OCI-LY1 (cell line): ENCODE measurements around the gene TNP1.

Experiments
- H2AFZ ChIP-seq: fragments of 200-600 bp; sonication (generic), shearing (Covaris generic); 2 replicates; pipeline ENCODE4 v1.6.0; 2014; ENCODE audit warnings: antibody characterized with exemption, mild to moderate bottlenecking, low read length
- H3F3A ChIP-seq: fragments of 200-600 bp; sonication (generic), shearing (Covaris generic); 2 replicates; pipeline ENCODE4 v1.6.0; 2014; ENCODE audit warnings: mild to moderate bottlenecking, antibody characterized with exemption, low read length, moderate library complexity; ENCODE audit not compliant: insufficient read depth
- H3K27ac ChIP-seq: fragments of 200-600 bp; sonication (generic); 2 replicates; pipeline ENCODE4 v1.5.1; 2014; ENCODE audit warnings: low read length, mixed run types, mild to moderate bottlenecking, low read depth; ENCODE audit not compliant: poor library complexity, severe bottlenecking
- H3K27me3 ChIP-seq: fragments of 200-600 bp; sonication (generic); 2 replicates; pipeline ENCODE4 v1.6.0; 2014; ENCODE audit warnings: antibody characterized with exemption, mild to moderate bottlenecking, low read length, moderate library complexity; ENCODE audit not compliant: insufficient read depth
- H3K36me3 ChIP-seq: fragments of 200-600 bp; sonication (generic); 2 replicates; pipeline ENCODE4 v1.6.1; 2014; ENCODE audit warnings: mild to moderate bottlenecking, antibody characterized with exemption, low read length, moderate library complexity, mixed read lengths; ENCODE audit not compliant: insufficient read depth
- H3K4me1 ChIP-seq: fragments of 200-600 bp; sonication (generic); 2 replicates; pipeline ENCODE4 v1.5.1; 2014; ENCODE audit warnings: mild to moderate bottlenecking, low read length, moderate library complexity; ENCODE audit not compliant: insufficient read depth, severe bottlenecking
- H3K4me2 ChIP-seq: fragments of 200-600 bp; sonication (generic), shearing (Covaris generic); 2 replicates; pipeline ENCODE4 v1.6.1; 2014; ENCODE audit warnings: low read length
- H3K4me3 ChIP-seq: fragments of 200-600 bp; sonication (generic); 2 replicates; pipeline ENCODE4 v1.5.1; 2014; ENCODE audit warnings: low read length, low read depth, mild to moderate bottlenecking, mixed read lengths; ENCODE audit not compliant: poor library complexity, severe bottlenecking
- H3K79me2 ChIP-seq: fragments of 200-600 bp; shearing (Covaris generic); 2 replicates; pipeline ENCODE4 v1.6.1; 2016; ENCODE audit warnings: mixed run types, low read length, mixed read lengths; ENCODE audit not compliant: insufficient read depth
- H3K9ac ChIP-seq: fragments of 200-600 bp; sonication (generic), shearing (Covaris generic); 2 replicates; pipeline ENCODE4 v1.6.1; 2014; ENCODE audit warnings: mild to moderate bottlenecking, low read length, mixed read lengths
- H3K9me2 ChIP-seq: fragments of 200-600 bp; sonication (generic), shearing (Covaris generic); 2 replicates; pipeline ENCODE4 v1.6.1; 2014; ENCODE audit warnings: low read depth, mild to moderate bottlenecking, low read length, mixed read lengths
- H3K9me3 ChIP-seq: fragments of 200-600 bp; shearing (Covaris generic); 2 replicates; pipeline ENCODE4 v1.6.1; 2014; ENCODE audit warnings: low read length, mixed read lengths
- H4K20me1 ChIP-seq: fragments of 200-600 bp; sonication (generic), shearing (Covaris generic); 2 replicates; pipeline ENCODE4 v1.6.0; 2016; ENCODE audit warnings: mild to moderate bottlenecking, low read length; ENCODE audit not compliant: insufficient read depth
- EZH2 ChIP-seq: fragments of 200-600 bp; sonication (generic), shearing (Covaris generic); IDR thresholded peaks from 2 replicates; pipeline ENCODE4 v1.8.0; 2017; ENCODE audit warnings: borderline replicate concordance, mixed run types, mild to moderate bottlenecking, antibody characterized with exemption, low read length, moderate library complexity, mixed read lengths
- TF ChIP-seq, protein P1 (sequence below): fragments of 200-600 bp; sonication (generic), shearing (Covaris generic); IDR thresholded peaks from 2 replicates; pipeline ENCODE4 v1.5.1; 2017; ENCODE audit warnings: mild to moderate bottlenecking, antibody characterized with exemption, low read length, moderate library complexity, mixed read lengths

The TNP1 gene

DNA sequence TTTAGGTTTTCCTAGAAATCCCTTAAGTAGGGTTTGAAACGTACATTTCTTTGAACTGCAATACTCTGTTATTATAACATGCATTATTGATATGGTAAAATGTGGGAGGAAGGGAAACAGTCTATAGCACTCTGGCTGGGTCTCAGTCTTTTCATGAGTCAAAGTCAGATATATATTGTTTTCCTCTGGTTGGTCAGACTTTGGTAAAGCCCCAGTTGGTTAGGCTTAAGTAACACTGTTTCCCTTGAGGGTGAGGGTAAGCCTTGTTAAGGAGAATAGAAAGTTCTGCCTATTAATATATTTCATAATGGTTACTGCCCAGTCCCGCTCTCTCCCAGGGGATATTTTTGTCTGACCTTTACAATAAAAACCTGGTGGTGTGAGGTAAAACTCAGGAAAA lies 44.7 kb upstream of the TNP1 start:
- no peaks in the 10 kb centered on the region for H3K27me3 ChIP-seq
- H3F3A ChIP-seq = no peaks in the 10 kb centered on the region
- H4K20me1 ChIP-seq = no peaks in the 10 kb centered on the region
- H3K9me3 ChIP-seq = no peaks in the 10 kb centered on the region
- H3K4me2 ChIP-seq = no peak overlapping the region
- H2AFZ ChIP-seq = no peak overlapping the region
- H3K4me1 ChIP-seq = no peaks in the 10 kb centered on the region
- H3K4me3 ChIP-seq = no peak overlapping the region
- H3K9me2 ChIP-seq = no peaks in the 10 kb centered on the region
- H3K79me2 ChIP-seq = no peaks in the 10 kb centered on the region
- H3K9ac ChIP-seq = no peak overlapping the region
- H3K27ac ChIP-seq = no peak overlapping the region
- no peaks in the 10 kb centered on the region for H3K36me3 ChIP-seq
- TF ChIP-seq, protein P1, sequence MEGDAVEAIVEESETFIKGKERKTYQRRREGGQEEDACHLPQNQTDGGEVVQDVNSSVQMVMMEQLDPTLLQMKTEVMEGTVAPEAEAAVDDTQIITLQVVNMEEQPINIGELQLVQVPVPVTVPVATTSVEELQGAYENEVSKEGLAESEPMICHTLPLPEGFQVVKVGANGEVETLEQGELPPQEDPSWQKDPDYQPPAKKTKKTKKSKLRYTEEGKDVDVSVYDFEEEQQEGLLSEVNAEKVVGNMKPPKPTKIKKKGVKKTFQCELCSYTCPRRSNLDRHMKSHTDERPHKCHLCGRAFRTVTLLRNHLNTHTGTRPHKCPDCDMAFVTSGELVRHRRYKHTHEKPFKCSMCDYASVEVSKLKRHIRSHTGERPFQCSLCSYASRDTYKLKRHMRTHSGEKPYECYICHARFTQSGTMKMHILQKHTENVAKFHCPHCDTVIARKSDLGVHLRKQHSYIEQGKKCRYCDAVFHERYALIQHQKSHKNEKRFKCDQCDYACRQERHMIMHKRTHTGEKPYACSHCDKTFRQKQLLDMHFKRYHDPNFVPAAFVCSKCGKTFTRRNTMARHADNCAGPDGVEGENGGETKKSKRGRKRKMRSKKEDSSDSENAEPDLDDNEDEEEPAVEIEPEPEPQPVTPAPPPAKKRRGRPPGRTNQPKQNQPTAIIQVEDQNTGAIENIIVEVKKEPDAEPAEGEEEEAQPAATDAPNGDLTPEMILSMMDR = no peak
- no peak for TF ChIP-seq EZH2

DNA sequence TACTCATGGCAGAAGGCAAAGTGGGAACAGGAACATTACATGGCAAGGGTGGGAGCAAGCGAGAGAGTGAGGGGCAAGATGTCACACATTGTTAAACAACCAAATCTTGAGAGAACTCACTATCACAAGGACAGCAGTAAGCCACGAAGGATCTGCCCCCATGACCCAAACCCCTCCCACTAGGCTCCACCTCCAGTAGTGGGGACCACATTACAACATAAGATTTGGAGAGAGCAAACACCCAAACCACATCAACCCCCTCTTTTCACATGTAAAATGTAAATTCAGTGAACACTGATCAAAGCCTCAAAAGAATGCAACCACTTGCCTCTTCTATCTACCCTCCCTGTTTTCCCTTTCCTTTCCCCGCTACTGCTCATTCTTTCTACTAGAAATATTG lies 43.6 kb upstream of the TNP1 start:
- Histone ChIP-seq H3K4me2 (no peak overlapping the region), H2AFZ (no peak overlapping the region), H4K20me1 (no peaks in the 10 kb centered on the region), H3K27ac (no peak overlapping the region), H3K9ac (no peak overlapping the region), H3K9me3 (no peaks in the 10 kb centered on the region), H3K9me2 (no peaks in the 10 kb centered on the region), H3K4me3 (no peak overlapping the region), H3K79me2 (no peaks in the 10 kb centered on the region), H3K36me3 (no peaks in the 10 kb centered on the region), H3K4me1 (no peaks in the 10 kb centered on the region), H3K27me3 (no peaks in the 10 kb centered on the region), H3F3A (no peaks in the 10 kb centered on the region)
- no peak for TF ChIP-seq EZH2
- TF ChIP-seq, protein P1 = no peak

DNA sequence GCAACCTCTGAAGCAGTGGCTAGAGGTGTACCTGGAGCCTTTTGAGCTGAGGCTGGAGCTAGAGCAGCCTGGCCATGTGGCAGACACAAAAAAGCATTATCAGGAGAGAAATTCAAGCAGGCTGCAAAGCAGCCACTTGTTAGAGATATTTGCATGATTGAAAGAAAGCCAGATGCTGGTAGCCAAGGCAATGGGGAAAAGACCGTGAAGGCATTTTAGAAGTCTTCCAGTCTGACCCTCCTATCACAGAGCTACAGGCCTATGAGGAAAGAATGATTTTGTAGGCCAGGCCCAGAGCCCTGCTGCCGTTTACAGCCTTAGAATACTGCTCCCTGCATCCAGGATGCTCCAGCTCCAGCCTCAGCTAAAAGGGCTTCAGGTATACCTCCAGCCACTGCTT lies 41.4 kb upstream of the TNP1 start:
- H3K79me2 ChIP-seq = no peaks in the 10 kb centered on the region
- H3K9me3 ChIP-seq = no peaks in the 10 kb centered on the region
- no peaks in the 10 kb centered on the region for H3K36me3 ChIP-seq
- no peak overlapping the region for H3K4me3 ChIP-seq
- no peaks in the 10 kb centered on the region for H3F3A ChIP-seq
- TF ChIP-seq, protein P1 = no peak
- no peak for TF ChIP-seq EZH2
- H3K9ac ChIP-seq = no peak overlapping the region
- H2AFZ ChIP-seq = no peak overlapping the region
- H3K27me3 ChIP-seq = no peaks in the 10 kb centered on the region
- no peaks in the 10 kb centered on the region for H3K9me2 ChIP-seq
- H4K20me1 ChIP-seq = no peaks in the 10 kb centered on the region
- H3K4me1 ChIP-seq = no peaks in the 10 kb centered on the region
- H3K27ac ChIP-seq = no peak overlapping the region
- no peak overlapping the region for H3K4me2 ChIP-seq
